OCI-LY1 (cell line): ENCODE measurements around the gene DCUN1D2.

Source experiments
- CTCF ChIP-seq: fragments of 200-600 bp; sonication (generic), shearing (Covaris generic); IDR thresholded peaks from 2 replicates; pipeline ENCODE4 v1.5.1; 2017; ENCODE audit warnings: mild to moderate bottlenecking, antibody characterized with exemption, low read length, moderate library complexity, mixed read lengths
- EZH2 ChIP-seq: fragments of 200-600 bp; sonication (generic), shearing (Covaris generic); IDR thresholded peaks from 2 replicates; pipeline ENCODE4 v1.8.0; 2017; ENCODE audit warnings: borderline replicate concordance, mixed run types, mild to moderate bottlenecking, antibody characterized with exemption, low read length, moderate library complexity, mixed read lengths

DNA sequence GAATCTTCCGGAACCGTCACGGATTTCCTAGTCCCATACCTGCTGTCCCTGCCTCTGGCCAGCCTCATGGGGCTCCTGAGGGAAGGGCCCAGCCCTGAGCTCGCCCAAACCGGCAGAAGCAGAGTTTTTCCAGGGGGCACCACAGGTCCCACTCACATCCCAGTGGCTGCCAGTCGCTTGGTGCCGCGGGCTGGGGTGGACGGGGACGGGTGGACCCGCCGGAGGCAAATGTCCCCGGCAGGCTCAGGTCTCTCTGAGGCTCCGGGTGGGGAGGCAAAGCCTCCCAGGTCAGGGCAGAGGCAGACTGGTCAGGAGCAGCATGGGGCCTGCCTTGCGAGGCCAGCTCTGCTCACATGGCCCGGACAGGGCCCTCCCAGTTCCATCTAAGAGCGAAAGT, 62.0 kb downstream of the DCUN1D2 start:
- TF ChIP-seq CTCF (no peak), EZH2 (no peak)
